Measurements from ENCODE around the gene AMH.

The AMH gene

DNA sequence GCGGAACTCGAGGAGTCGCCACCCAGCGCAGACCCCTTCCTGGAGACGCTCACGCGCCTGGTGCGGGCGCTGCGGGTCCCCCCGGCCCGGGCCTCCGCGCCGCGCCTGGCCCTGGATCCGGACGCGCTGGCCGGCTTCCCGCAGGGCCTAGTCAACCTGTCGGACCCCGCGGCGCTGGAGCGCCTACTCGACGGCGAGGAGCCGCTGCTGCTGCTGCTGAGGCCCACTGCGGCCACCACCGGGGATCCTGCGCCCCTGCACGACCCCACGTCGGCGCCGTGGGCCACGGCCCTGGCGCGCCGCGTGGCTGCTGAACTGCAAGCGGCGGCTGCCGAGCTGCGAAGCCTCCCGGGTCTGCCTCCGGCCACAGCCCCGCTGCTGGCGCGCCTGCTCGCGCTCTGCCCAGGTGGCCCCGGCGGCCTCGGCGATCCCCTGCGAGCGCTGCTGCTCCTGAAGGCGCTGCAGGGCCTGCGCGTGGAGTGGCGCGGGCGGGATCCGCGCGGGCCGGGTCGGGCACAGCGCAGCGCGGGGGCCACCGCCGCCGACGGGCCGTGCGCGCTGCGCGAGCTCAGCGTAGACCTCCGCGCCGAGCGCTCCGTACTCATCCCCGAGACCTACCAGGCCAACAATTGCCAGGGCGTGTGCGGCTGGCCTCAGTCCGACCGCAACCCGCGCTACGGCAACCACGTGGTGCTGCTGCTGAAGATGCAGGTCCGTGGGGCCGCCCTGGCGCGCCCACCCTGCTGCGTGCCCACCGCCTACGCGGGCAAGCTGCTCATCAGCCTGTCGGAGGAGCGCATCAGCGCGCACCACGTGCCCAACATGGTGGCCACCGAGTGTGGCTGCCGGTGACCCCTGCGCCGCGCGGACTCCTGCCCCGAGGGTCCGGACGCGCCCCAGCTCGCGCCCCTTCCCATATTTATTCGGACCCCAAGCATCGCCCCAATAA lies 2.3 kb downstream of the AMH start:
- DNase-seq: no peak

GRCh38 chr19:2252055-2252796 lies 3.1 kb downstream of the AMH start:
- no peak for DNase-seq

- no peak for DNase-seq
These were observed 3.6 kb downstream of the AMH start for GRCh38 chr19:2252797-2253105.

DNA sequence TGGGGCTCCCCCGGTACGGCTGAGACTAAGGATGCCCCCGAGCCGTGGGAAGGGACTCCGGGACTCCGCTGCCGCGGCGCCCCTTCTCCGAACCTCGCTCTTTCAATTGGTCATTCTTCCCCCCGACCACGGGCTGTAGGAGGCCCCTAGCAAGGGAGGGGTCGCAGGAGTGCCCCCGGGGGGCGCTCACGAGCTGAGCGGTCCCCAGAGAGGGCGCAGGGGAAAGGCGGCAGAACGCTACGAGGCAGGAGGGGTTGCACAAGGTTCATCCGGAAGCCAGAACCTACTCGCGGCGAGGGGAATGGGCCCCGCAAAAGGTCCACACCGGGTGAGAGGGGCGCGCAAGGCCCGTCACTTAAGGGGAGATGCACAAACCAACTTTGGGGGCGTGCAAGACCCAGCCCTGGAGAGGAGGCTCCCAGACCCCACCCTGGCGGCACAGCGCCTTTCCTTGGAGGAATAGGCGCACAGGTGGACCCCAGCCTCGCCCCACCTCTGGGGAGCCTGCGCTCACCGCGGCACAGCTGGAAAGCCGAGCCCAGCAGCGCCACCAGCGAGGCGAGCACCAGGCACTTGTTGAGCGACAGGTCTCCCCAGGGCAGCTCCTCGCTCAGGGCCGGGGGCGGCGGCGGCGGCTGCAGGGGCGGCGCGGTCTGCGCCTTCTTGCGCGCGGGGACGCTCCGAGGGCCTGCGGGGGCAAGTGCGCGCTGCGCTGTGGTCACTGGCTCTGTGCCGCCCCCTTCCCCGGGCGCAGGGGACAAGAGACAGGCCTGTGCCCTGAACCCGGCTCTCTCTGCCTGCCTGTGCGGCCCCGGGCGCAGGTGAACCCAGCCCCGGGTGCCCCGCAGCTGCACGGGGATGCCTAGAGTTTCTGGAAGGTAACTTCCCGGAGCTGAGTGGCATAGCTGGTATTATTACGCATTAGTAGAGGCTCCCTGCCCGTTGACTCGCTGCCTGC lies 4.3 kb downstream of the AMH start:
- no peak for DNase-seq

DNA sequence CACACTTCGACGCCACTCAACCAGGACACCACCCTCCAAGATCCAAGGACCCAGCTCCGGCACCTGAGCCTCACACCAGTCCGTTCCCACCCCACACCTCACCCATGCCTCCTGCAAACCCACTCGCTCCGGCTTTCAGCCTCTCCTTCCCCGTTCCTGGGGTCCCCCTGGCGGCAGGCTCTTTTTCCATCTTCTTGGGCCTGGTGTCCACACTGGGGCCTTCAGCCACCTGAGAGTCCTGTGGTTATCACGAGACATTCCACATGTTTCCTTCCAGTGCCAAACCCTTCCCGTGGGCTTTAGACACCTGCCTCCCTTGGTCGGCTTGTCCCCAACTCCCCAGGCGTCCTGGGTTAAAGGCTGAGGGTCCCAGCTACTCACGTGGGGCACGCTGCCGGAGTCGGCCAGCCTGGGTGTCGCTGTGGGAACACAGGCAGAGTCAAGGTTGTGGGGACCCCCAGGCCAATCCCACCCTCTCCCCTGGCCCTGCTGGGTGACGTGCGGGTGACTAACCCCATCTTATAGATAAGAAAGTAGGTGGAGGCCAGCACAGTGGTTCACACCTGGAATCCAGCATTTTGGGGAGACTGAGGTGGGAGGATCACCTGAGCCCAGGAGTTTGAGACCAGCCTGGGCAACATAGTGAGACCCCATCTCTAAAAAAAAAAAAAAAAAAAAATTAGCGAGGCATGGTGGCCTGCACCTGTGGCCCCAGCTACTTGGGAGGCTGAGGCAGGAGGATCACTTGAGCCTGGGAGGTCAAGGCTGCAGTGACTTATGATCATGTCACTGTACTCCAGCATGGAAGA lies 5.1 kb downstream of the AMH start:
- no peak for DNase-seq

DNA sequence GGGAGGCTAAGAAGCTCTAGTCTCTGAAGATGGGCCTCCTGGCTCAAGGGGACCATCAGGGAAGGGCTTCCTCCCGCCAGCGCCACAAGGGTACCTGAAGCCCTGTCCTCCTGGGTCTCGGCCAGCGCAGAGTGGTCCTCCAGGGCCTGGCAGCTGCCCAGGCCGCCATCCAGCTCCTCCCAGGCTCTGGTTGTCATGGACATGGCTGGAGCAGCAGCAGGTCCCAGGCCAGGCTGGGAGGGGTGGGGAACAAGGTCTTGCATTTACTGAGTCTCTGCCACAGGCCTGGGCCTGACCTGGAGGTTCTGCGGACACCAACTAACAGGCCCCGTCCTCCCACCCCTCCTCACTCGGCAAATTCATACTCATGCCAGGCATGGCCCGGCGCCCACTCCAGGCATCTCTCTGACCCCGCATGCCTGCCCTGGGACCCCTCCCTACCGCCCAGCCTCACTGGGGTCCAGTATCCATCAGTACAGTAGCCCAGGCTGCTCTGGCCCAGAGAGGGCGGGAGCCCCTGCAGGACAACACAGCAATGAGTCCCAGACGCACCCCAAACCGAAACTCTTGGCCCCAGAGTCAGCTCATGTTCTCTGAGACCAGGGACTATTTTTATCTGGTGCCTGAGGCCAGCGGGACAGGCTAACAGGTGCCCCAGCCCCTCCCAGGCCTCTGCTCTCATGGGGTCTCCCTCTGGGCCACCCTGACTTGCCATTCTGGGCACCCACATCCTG lies 6.2 kb downstream of the AMH start:
- DNase-seq: no peak

GRCh38 chr19:2255982-2256685 lies 7.0 kb downstream of the AMH start, which contains the start of gene JSRP1:
TSS of gene JSRP1 (minus strand) at chr19:2256417. CDS start at chr19:2255314, 1,103 bp downstream.
- DNase-seq: no peak

- no peak for DNase-seq
These were observed 10.2 kb downstream of the AMH start for GRCh38 chr19:2259336-2259735.

GRCh38 chr19:2260341-2260805 lies 11.2 kb downstream of the AMH start:
- no peak for DNase-seq

DNA sequence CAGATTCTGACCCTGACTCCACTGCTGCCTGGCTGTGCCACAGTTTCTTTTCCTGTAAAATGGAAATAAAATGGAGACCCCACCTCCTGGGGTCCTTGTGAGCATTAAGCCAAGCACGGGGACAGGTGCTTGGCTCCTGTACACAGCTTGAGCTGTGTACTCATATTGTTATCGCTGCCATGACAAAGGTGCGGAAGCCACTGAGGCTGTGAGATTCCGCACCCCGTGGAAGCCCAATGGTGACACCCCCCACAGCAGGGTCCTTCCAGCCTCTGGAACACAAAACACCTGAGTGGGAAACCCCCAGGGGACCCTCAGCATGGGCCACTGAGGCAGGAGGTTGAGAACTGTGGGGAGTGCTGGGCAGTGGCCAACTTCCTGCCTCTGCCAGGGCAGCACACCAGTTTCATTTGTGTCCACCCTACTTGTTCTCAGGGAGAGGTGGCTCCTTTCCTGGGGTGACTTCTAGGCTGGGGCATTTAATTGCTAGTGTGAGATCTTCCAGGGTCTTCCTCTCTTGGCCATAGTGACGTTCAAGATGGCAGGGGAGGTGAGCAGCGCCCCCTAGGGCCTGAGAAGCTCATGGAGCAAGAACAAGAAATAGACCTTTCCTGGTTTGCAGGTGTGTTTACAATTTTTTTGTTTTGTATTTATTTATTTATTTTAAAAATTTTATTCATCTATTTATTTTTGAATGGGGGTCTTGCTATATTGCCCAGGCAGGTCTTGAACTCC lies 12.5 kb downstream of the AMH start:
- no peak for DNase-seq

GRCh38 chr19:2266183-2266993 lies 17.3 kb downstream of the AMH start:
- peak; percentile 18 to 62 for DNase-seq

DNA sequence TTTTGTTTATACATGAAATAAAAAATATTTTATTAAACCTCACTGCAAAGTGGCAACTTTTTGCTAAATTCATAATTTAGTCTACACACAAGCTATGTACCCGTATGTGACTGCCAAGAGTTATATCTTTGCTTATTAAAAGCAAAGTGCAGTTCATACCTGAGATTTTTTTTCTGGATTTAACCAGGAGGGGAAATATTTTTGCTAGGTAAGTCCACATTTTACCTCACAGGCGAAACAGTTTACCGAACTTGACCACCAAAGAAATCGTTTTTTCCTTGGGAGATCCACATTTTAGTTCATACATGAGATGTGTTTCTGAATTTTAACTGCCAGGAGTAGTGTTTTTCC lies 19.3 kb downstream of the AMH start:
- DNase-seq: no peak

DNA sequence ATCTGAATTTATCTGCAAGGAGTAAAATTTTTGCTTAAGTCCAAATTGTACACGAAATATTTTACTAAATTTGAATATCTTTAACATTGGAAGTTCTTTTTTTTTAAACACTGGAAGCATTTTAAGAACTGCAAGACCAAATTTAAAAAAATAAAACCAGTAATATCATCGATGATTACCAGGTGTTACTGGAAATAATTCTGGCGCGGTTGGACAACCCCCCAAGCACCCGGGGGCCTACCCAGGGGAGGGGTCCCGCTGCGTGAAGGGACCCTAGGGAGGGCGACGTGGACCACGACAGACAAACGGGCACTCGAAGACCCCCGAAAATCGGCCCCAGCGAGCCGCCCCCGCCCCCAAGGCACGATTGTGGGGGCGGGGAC lies 19.7 kb downstream of the AMH start:
- no peak for DNase-seq

GRCh38 chr19:2269244-2270156 lies 20.4 kb downstream of the AMH start:
- peak; percentile 94 to 95 for DNase-seq

- no peak for DNase-seq
These were observed 21.0 kb downstream of the AMH start for GRCh38 chr19:2270157-2270422.

DNA sequence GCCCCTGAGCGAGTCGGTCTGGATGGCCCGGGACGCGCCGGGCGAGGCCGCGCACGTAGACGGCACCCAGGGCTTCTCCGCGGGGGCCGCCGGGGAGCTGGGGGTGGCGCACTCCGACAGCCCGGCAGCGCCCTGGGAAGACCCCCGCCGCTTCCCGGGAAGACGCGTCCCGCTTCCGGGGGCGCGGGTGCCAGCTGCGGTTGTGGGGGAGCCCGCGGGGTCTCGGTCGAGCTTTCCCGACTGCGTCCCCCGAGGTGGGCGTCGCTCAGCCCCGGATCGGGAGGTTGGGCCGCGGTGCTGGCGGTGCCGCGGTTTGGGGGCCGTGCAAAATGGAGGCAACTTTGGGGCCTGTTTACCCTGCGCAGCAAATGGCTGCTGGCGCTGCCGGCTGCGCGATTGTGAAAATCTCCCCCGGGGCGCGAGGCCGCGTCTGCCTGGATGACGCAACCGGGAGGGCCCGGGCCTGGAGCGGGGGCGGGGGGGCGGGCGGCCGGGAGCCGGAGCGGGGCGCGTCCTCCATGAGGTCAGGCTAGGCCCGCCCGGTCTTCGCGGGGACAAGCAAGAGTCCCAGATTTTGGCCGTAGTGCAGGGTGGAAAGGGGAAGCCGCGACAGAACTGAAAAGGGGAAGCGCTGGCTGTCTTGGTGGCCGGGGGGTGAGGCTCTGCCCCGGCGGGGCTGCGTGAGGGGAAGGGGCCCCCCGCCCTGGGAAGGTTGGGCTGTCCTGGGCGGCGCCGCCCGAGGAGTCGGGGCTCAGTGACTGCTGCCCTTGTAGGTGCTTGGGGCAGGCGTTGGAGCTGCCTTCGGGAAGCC lies 21.5 kb downstream of the AMH start:
- DNase-seq: peak; percentile 50 to 71

All from hippocampal formation (tissue), 2 donors.